GM19463 (cell line): ENCODE results near the gene CHN1.

Experiments used
- ATAC-seq: cut with Tn5 transposase; IDR thresholded peaks from one replicate; pipeline ENCODE4 v1.9.1; 2021; ENCODE audit warnings: mild to moderate bottlenecking, moderate library complexity; ENCODE audit not compliant: unreplicated experiment

CHN1 gene

GRCh38 chr2:175004980-175005732, at the start of gene CHN1:
CHN1 (minus strand) TSS chr2:175005381; CDS start chr2:175004912, 469 bp downstream.
- peak; percentile 71 for ATAC-seq

- no peak for ATAC-seq
These were observed 49.2 kb upstream of the CHN1 start for GRCh38 chr2:175054340-175054739.

- ATAC-seq = no peak
These were observed 44.5 kb upstream of the CHN1 start for GRCh38 chr2:175049661-175050060.

- ATAC-seq = no peak
These were observed 43.1 kb upstream of the CHN1 start for GRCh38 chr2:175048275-175048674.

GRCh38 chr2:175039490-175039889, 34.3 kb upstream of the CHN1 start:
- no peak for ATAC-seq

- no peak for ATAC-seq
These were observed 33.9 kb upstream of the CHN1 start for GRCh38 chr2:175039031-175039430.

- no peak for ATAC-seq
These were observed 32.8 kb upstream of the CHN1 start for GRCh38 chr2:175037941-175038340.

GRCh38 chr2:175036582-175037018, 31.4 kb upstream of the CHN1 start:
- ATAC-seq = peak; percentile 57

GRCh38 chr2:175035806-175036205, 30.6 kb upstream of the CHN1 start:
- no peak for ATAC-seq

GRCh38 chr2:175034716-175035115, 29.5 kb upstream of the CHN1 start:
- ATAC-seq = no peak

GRCh38 chr2:175030380-175031271, 25.4 kb upstream of the CHN1 start:
- no peak for ATAC-seq

GRCh38 chr2:175027755-175028154, 22.6 kb upstream of the CHN1 start:
- ATAC-seq = no peak

GRCh38 chr2:175026385-175026784, 21.2 kb upstream of the CHN1 start:
- no peak for ATAC-seq

- ATAC-seq = no peak
These were observed 20.8 kb upstream of the CHN1 start for GRCh38 chr2:175025946-175026345.

- ATAC-seq = no peak
These were observed 20.1 kb upstream of the CHN1 start for GRCh38 chr2:175025233-175025632.

- ATAC-seq = no peak
These were observed 17.7 kb upstream of the CHN1 start for GRCh38 chr2:175022923-175023322.

- ATAC-seq = no peak
These were observed 14.6 kb upstream of the CHN1 start for GRCh38 chr2:175019566-175020327.

GRCh38 chr2:175017618-175018414, 12.6 kb upstream of the CHN1 start:
- no peak for ATAC-seq

GRCh38 chr2:175015340-175015739, 10.2 kb upstream of the CHN1 start:
- no peak for ATAC-seq

- ATAC-seq = no peak
These were observed 7.3 kb upstream of the CHN1 start for GRCh38 chr2:175012516-175012915.
